Body of pancreas (tissue), 4 donors: ENCODE data around the gene GATA1.

Source experiments
- POLR2A ChIP-seq, 3 donors: fragments of 450-650 bp; IDR thresholded peaks; one replicate each; pipeline ENCODE4 v1.6.1; 2016; ENCODE audit warnings: antibody characterized with exemption in 3 of 3, mild to moderate bottlenecking in 2 of 3
- TF ChIP-seq, protein P1 (sequence below), 7 experiments: fragments of 450-650 bp in 4 of 7; fragments of 200-600 bp in 3 of 7; sonication (generic) in 3 of 7; IDR thresholded peaks; one replicate each; pipeline ENCODE4 v1.5.1; 2016 to 2019; ENCODE audit warnings: antibody characterized with exemption in 7 of 7

GRCh38 chrX:48798318-48798717, 11.9 kb downstream of the GATA1 start:
- TF ChIP-seq, protein P1, sequence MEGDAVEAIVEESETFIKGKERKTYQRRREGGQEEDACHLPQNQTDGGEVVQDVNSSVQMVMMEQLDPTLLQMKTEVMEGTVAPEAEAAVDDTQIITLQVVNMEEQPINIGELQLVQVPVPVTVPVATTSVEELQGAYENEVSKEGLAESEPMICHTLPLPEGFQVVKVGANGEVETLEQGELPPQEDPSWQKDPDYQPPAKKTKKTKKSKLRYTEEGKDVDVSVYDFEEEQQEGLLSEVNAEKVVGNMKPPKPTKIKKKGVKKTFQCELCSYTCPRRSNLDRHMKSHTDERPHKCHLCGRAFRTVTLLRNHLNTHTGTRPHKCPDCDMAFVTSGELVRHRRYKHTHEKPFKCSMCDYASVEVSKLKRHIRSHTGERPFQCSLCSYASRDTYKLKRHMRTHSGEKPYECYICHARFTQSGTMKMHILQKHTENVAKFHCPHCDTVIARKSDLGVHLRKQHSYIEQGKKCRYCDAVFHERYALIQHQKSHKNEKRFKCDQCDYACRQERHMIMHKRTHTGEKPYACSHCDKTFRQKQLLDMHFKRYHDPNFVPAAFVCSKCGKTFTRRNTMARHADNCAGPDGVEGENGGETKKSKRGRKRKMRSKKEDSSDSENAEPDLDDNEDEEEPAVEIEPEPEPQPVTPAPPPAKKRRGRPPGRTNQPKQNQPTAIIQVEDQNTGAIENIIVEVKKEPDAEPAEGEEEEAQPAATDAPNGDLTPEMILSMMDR (IDR thresholded peaks at IDR 0.05), result no peak
- no peak for TF ChIP-seq POLR2A (IDR thresholded peaks at IDR 0.05)
